Body of pancreas (tissue), 4 donors: ENCODE measurements around the gene CBX7.

Experiments used
- CTCF ChIP-seq, 7 experiments: fragments of 450-650 bp in 4 of 7; fragments of 200-600 bp in 3 of 7; sonication (generic) in 3 of 7; IDR thresholded peaks; one replicate each; pipeline ENCODE4 v1.5.1; 2016 to 2019; ENCODE audit warnings: antibody characterized with exemption in 7 of 7
- POLR2A ChIP-seq, 3 donors: fragments of 450-650 bp; IDR thresholded peaks; one replicate each; pipeline ENCODE4 v1.6.1; 2016; ENCODE audit warnings: antibody characterized with exemption in 3 of 3, mild to moderate bottlenecking in 2 of 3

- TF ChIP-seq CTCF (IDR thresholded peaks at IDR 0.05) (no peak), POLR2A (IDR thresholded peaks at IDR 0.05) (no peak)
Measured at GRCh38 chr22:39176714-39177455, 24.4 kb upstream of the CBX7 start.
